CD4-positive, alpha-beta T cell treated with Interleukin-17A for 4 hours (primary cell): ENCODE results near the gene YEATS2.

ENCODE experiments used
- DNase-seq: peaks from one replicate; pipeline ENCODE4 v3.0.0-alpha.2; 2020; ENCODE audit warnings: mixed read lengths

YEATS2 gene

DNA sequence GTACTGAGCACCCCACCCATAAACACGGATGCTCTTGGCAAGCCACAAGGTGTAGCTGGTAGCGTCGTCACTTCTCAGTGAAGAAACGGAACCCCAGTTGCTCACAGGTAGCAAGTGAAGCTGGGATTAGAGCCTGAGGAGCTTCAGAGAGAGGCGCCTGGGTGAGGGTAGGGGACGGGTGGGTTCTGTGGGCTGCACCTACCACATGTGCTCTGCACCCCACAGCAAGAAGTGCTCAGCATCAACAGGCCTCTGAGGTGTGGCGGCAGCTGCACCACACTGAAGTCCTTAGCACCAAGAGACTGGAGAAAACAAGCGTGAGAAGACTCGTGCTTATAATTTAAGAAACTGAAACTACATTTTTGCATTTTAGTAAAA lies 118.0 kb downstream of the YEATS2 start:
- no peak for DNase-seq

DNA sequence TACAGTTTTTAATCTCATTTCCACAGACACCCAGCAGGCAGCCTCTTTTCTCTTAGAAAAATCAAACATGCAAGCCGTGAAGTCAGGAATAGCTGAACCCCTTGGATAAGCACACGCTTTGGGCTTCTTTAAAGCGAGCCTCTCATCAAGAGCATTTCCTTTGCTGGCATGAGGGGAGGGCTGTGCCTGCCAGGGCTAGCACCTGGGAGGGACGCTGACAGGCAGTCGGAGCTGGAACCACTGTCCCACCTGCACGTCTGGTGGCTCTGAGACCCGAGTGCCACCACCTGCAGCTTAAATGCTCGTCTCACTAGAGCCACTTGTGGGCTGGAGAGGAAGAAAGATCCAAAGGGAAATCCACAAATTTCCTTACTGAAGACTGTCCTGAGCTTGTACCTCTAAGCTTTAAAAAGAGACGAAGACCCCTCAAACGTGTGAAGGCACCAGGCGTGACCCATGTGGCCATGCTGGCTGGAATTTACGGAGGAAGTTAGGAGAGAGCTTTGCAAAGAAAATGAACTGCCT lies 118.4 kb downstream of the YEATS2 start:
- DNase-seq = no peak

DNA sequence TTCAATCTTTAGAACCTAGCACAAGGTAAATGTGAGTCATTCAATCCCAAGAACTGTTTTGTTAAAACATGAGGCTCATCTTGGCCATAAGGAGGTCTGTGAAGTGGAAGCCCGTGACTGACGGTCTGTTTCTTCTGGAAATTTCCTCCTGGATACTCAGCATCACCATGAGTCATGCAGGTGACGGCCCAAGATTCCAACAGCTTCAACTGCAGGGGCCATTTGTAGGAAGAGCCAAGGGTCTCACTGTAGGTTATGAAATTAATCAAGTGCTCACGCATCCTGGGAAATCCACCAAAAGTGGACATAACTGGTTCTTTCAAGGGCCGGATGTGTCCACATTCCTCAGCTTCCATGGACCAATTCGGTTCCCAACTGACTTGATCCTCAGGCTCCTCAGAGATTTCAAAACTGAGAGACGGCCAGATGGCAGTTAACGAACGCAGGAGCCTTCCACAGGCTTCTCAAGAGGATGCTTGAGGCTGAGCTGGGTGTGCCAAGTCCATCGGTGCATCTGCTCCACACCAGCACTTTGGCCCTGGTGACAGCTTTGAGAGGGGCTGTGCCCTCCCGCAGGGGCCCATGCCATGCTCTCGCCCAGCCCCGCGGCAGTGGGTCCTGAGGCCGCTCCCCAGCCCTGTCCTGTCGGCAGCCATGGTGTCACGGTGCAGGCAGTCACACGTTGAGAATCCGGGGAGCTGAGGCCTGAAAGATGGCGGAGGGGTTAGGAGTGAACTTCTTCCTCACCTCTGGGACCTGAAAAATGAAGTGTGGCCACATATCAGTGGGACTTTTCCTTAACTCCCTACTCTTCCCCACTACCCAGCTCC lies 119.3 kb downstream of the YEATS2 start:
- DNase-seq = no peak

DNA sequence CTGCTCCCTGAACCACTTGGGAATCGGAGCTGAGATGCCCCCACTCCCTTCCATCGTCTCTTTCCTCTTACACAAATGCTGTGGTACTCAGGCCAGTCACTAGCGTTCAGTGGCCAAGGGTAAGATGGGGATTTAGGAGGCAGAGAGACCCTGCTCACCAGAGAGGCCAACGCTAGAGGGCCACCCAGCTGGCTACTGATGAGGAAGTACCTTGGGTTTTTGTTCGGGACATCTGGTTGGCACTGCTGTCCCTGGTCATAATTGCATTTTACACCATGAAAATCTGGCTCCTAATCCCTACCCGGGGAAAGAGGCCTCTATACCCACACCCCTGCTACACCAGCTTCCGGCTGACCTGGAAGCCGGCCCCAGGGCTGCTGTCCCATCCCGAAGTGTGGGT lies 120.0 kb downstream of the YEATS2 start:
- DNase-seq = no peak

DNA sequence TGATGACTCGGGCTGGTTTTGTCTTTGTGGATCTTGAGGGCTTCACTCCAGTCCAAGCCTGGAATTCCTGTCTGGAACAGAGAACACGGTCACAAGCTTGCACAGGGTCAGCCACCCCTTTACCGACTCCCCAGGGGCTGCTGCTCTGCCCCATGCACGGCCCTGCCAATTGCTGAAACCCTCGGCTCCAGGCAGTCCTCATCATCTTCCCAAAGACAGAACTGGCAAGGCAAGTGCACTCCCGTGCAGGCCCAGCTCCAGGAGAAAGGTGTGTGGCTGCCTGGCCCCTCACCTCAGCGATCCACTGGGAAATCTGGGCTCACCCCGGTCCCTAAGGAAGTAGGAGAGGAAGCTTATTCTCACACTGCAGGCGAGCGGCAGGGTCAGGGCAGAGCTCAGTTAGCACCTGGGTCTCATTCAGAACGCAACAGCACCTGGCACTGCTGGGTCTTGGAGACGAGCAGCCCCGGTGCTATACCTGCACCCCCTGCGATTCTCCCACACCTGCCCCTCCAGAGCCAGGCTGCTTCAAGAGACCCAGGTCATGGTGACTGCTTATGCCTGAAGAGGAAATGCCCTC lies 120.5 kb downstream of the YEATS2 start:
- DNase-seq = no peak

DNA sequence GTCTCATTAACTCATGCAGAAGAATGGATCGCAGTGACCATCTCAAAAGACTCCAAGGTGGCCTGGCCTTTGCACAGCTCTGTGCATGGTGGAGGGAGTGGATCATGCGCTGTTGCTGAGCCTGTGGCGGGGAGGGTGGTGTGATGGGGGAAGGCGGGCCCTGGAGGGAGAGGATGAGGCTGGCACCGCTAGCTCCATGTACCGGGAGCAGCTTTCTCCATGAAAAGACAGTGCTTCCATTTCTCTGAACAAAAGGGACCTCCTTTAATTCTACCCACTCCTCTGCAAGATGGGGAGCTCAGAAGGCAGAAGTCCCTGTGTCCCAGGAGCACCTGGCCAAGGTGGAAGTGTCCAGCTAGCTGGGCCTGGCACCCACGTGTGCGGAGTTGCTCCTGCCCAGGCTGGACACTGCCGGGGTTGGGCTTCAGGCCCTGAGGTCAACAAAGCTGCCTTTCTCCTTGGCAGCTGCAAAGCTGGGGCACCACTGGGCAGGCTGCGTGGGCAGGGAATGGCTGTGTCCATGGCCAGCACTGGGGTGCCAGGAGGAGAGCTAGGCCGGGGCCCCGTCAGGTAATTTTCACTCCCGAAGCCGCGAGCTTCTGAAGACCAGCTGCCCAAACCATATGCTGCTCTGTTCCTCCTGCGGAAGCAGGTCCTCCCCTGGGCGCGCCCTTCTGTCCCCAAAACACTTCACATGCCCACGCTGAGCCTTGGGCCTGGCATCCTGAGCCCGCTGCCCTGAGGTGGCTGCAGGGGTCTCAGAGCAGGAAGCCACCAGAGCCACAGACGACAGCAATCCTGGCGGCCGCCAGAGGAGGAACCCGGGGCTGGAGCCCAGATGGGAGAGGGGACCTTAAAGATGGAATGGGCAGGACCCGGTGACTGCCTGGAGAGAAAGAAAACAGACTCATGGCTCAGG lies 121.4 kb downstream of the YEATS2 start:
- DNase-seq = no peak

DNA sequence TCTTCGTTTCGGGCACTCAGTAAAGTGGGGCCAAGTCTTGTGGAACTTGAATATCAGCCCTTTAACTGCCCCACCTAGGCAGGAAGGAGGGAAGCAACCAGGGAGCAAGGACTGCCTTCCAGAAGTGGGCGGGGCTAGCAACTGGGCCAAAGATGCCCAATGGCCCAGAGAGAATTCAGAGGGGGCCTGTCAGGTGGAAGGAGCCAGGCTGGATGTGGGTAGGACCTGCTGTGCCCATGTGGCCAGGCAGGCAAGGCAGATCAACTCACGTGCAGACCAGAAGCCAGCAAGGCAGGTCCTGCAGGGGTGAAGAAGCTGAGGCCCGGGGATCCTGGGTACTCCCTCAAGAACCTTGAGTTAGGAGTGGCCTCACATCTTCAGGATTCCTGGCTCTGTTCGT lies 122.2 kb downstream of the YEATS2 start:
- no peak for DNase-seq

DNA sequence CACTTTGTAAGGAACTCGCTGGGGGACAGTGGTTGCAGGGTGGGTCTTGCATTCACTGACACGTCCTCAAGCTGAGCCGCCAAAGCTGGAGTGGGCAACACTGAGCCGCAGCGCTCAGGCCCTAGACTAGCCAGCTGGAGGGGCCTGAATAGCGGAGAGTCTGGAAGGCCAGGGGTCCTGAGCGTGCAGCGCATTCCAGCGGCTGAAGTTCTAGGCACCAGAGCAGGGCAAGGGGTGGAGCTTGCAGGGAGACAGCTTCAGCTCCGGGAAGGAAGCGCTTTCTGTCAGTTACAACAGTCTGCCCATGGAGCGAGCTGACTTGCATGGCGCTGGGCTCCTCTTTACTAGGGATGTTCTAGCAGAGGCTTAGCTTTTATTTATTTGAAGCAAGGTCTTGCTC lies 125.0 kb downstream of the YEATS2 start:
- no peak for DNase-seq

DNA sequence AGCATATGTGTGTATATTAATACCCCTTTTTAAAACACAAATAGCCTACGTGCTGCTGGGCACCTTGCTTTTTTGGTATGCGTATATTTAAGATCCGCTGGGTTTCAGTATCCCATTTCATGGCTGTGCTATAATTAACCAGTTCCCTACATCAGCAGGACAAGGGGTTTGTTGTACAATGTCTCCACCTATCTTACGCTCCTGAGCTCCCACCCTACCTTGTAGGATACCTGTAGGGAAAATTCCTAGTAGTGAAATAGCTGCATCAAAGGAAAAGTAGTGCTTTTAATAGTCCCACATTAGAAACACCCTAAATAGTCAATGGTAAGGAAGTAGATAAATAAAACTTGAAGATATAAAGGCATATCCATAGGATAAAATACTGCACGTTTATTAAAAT lies 126.4 kb downstream of the YEATS2 start:
- no peak for DNase-seq

DNA sequence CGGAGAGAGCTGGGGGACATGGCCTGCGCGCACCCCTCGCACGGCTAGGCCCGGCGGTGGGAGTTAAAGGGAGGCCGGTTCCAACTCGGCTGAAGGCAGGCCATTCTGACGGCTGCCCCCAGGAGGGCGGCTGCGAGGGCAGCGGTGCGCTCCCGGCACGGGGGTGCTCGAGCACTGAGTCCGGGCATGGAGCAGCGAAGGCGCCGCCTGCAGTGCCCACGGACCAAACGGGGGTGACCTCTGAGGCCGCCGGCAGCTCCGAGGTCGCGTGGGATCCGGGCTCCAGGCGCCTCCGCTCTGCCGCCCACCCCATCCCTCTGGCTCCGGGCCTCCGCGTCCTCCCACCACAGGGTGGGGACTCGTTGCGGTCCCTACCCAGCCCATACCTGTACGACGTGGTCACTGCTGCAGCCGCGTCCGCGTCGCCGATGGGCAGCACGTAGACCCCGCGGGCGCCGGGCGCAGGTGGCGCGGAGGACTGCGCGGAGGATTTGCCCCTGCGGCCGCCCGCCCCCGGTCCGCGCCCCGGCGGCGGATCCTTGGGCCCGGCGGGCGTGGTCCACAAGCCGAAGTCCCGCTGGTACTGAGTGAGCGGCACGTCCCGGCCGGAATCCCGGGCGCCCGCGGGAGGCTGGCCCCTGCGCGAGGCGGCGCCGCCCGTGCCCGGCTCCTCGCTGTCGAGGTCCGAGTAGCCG lies 127.3 kb downstream of the YEATS2 start:
- peak; percentile 34 for DNase-seq

DNA sequence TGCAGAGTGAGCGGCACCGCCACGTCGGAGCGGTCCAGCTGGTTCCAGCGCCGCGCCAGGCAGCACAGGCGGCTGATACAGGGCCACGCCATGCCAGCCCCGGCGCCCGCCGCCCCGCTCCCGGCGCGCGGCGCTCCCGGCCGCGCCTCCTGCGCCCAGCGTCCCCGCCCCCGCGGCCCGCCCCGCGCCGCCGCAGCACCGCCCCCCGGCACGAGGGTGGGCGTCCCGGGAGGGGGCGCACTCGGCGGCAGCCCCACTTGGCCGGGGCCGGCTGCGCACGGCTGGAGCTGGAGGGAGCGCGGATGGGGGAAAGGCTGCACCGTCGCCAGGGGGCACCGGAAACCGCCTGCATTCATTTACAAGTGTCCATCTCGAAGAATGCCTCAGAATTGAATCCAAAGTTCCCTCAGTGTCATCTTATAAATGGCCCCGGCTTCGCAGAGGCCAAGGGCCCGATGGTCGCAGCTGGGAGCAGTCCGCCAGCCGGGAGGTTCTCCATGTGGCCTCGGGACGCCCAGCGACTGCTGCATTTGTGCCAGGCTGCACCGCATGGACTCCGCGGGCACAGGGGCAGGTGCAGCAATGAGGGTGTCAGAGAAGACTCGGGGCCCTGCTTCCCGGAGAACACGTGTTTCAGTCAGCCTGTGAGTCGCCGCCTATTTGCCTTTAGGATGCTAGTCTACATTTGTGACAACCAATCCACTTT lies 128.0 kb downstream of the YEATS2 start, which contains the start of gene MAP6D1:
TSS of gene MAP6D1 (minus strand) at position 122 of the 706 bp plus-strand sequence. CDS start at position 92, 30 bp downstream.
- peak; percentile 47 for DNase-seq

DNA sequence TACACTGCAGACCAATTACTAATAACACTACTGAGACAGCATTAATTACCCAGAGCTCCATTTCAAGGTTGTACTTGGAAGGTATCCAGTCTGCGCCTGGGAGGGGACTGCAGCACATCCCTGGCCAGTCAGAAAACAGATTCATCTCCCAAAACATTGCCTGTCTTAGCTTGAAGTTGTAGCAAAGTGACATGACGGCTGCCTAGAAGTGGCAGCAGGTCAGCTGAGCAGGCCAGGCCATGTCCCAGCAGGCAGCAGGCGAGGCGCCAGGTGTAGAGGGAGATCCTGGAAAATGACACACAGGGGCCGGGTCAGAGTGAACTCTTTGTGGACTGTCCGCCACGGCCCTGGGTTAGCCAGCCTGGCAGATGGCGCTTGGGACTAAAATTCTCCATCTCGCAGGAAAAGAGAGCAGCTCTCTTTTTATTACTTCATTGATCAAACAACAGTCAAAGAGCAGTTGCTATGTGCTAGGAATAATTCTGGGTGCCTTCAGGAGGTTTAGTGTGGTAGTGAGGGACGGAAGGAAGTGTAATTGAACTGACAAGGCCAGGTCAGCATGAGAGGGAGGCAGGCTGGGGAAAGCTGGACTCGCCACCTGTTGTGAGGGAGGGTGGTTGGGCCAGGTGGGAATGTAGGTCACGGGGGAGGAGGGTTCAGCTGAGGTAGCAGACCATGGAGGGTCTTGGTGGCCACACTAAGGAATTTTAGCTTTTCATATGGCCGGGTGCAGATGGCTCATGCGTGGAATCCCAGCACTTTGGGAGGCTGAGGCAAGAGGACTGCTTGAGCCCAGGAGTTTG lies 129.1 kb downstream of the YEATS2 start:
- DNase-seq = no peak

DNA sequence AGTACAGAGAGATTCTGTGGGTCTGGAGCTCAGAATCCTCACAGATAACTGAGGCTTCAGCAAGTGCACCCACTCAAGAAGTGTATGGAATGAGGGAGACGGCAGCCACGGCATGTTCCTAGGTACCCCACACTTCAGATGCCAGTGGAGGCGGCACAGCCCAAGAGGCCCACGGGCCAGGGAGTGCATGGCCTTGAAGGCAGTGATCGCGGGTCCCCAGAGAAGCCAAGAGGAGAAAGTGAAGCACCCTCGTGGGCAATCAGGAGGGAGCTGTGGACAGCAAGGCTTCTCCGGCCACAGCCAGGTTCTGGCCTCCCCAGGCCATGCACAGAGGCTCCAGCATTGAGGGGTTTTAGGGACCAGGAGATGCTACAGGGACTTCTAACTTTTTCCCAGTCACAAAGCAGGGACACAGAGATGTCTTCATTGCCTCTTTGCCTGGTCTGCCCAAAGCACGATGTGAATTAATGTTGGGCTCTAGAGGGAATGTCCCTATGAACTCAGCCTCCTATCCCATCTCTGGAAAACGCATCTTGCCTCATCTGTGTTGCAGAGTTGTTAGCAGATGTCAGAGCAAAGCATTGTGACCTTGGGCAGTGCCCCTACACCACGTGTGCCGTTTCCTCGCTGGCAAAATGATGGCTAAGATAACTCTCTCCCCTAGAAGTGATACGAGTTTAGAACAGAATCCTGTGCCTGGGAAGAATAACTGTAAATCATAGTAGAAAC lies 130.4 kb downstream of the YEATS2 start:
- no peak for DNase-seq

DNA sequence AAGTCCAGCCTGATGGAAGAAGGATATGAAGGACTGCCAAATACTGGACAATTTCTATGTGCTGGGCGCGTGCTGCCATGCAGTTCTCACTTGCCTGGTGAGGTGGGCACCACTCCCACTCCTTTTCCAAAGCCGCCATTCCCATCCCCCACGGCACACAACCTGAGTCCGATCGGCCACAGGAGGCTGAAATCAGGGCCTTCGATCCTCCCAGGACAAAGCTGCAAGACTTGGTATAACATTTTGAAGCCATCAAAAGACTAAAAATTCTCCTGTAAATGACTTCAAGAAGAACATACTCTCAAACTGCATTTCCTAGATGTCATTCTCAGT lies 130.9 kb downstream of the YEATS2 start:
- DNase-seq = no peak

DNA sequence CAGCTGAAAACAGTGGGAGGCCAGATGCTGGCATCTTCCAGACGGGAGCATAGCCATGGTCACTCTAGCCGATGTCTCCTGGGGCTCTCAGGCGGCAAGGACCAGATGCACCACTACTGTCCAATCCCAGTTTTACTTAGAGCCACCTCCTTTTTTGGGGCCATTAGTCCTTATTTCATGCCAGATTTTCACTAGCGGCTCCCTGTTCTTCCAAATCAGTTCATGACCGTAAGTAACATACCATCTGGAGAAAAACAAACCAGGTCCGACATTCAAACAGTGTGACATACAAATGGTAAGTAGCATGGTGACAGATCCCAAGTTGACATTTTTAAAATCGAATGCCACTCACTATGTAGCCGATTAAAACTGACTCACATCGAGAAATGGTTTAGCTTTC lies 131.9 kb downstream of the YEATS2 start:
- DNase-seq = no peak

DNA sequence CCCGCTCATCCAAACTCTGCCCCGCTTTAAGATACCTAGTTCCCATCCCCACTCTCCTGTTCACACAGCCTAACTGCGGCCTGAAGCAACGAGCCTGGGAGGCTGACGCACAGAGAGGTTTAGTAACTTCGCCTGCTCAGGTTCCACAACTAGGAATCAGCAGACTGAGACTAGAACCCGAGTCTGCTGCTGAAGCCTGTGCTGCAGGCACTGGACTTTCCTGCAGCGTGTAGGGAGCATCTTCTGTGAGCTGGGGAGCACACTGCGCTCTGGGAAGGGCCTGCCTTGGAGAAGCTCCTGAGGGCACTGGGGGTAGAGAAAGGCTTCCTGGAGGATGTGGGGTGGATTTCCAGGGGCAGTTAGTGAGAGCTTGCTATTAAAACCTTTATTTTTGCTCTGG lies 132.6 kb downstream of the YEATS2 start:
- DNase-seq = no peak

DNA sequence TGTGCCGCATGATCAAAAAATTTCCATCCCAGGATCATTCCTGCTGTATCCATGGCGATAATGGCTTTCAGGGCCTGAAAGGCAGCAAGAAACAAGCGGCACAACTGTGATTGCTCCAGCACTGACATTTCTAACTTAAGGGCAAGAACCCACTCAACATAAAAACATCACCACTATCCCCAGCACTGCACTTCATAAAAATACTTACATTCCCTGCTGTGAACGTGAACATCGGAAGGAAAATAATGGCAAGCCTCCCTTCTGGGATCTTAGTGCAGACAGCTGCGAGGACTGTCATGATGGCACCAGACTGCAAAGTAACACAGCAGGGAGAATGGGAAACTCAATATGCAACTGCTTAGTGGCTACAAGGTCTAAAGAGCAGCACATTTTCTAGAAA lies 135.9 kb downstream of the YEATS2 start:
- DNase-seq = no peak

DNA sequence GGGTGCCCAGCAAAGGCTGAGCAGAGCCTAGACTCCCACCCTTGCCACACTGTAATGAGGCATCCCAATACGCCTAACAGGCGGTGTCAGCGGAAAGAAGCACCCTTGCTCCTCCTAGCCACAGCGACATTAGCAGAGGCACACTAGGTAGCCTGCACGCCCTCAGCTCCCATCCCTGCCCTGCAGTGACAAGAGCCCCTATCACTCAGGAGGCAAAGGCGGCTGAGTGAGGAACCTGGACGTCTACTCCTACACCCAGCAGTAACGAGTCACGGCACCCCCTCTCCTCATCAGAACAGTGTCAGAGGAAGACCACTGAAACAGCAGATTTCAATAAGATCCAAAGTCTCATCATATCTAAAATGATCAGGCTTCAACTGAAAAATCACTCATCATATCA lies 139.8 kb downstream of the YEATS2 start:
- no peak for DNase-seq

DNA sequence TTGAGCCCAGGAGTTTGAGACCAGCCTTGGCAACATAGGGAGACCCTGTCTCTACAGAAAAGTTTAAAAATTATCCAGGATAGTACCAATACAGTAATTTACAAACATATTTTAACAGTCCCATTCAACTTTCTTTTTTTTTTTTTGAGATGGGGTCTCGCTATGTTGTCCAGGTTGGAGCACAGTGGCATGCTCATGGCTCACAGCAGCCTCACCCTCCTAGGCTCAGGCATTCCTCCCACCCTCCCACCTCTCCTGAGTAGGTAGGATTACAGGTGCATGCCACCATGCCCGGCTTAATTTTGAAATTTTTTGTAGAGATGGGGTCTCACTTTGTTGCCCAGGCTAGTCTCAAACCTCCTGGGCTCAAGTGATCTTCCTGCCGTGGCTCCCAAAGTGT lies 140.3 kb downstream of the YEATS2 start:
- DNase-seq = no peak

DNA sequence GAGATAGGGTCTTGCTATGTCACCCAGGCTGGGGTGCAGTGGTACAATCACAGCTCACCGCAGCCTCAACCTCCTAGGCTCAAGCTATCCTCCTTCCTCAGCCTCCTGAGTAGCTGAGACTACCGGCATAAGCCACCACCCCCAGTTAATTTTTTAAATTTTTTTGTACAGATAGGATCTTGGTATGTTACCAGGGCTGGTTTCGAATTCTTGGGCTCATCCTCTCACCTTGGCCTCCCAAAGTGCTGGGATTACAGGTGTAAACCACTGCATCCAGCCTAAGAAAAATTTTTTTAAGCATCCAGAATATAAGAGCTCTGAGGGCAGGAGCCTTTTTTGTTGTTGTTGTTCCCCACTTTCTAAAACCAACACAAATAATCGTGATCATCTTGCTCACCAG lies 142.2 kb downstream of the YEATS2 start:
- DNase-seq = no peak

DNA sequence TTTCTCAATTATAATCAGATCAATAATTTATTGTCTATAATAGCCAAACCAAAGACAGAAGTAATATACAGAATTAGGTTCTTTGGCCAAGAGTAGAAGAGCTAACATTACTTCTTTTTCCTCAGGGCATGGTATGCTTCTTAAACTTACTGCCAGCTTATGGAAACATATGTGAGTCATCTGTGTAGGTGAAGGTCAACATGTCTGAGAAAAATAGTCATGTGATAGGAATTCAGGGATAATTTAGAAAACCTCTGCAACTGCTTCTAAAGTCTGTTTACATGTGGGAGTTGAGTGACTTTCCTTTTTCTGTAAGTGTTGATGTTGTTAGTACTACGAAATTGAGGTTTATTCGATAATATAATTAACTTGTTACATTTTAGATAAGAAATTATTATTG lies 147.0 kb downstream of the YEATS2 start:
- DNase-seq = no peak
